ENCODE measurements around the gene RMND1.

Gene RMND1

GRCh38 chr6:151390851-151391470 is 61.0 kb downstream of the RMND1 start:
- no peak for TF ChIP-seq CTCF (IDR thresholded peaks at IDR 0.05; ENCODE audit: borderline replicate concordance, control extremely low read depth, extremely low read depth, insufficient read depth, missing control alignments)
- in situ Hi-C loops (cut with MboI; ENCODE audit: low sequenced_read_pairs, unreplicated experiment) = no loop called here
- peak; percentile 80 for DNase-seq (ENCODE audit: low spot score)

DNA sequence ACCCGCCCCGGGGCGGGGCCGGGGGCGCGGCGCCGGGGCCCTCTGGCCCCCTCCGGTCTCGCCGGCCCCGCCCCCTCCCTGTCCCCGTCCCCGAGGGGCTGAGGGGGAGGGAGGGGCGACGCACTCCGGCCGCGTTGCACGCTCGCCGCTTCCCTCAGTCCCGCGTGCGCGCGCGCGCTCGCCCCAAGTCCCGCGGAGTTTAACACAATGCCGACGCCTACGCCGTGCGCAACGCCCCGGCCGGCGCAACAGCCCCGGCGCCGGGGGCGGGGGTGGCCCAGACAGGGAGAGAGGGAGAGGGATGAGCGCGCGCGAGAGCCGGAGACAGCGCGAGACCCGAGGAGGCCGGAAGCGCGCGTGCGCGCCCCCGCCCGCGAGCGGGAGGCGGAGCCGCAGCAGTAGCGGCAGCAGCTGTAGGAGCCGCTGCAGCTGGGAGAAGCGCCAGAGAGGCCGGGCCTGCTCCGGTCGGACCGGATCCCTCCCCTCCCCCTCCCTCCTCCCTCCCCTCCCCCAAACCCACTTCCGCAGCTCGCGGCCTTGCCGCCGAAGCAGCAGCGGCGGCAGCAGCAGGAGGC is 61.6 kb downstream of the RMND1 start:
- TF ChIP-seq CTCF (IDR thresholded peaks at IDR 0.05; ENCODE audit: borderline replicate concordance, control extremely low read depth, extremely low read depth, insufficient read depth, missing control alignments) = no peak
- DNase-seq (ENCODE audit: low spot score) = peak; percentile 97
- in situ Hi-C loops (cut with MboI; ENCODE audit: low sequenced_read_pairs, unreplicated experiment) = no loop called here

DNA sequence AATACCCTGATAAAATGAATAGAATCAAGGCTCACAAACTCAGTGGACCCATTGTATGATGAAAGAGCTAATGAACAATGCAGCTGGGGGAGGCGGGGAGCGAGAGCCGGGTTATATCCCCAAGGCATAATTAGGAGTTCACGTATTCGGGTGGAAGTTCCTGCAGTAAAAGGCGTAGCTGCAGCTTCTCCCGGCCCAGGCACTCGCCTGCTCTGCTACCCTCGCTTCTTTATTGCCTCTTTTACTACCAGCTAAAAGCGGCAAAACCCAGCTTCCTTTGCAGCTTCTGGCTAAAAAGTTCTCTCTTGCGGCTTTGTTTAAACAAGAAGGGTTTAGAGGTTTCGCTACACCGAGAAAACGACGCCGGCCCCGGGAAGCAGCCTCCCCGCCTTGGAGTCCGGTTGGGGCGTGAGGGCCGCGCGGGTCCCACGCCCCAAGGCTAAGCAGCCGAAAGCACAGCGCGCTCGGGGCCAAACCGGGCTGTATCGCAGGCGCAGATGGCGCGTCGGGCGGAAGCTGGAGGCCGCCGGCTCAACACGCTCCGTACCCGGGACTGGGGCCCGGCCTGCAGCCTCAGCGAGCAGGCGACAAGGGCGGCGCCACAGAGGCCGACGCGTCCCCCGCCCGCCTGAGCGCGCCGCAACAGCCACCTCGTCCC is 62.2 kb downstream of the RMND1 start:
- no peak for TF ChIP-seq CTCF (IDR thresholded peaks at IDR 0.05; ENCODE audit: borderline replicate concordance, control extremely low read depth, extremely low read depth, insufficient read depth, missing control alignments)
- in situ Hi-C loops (cut with MboI; ENCODE audit: low sequenced_read_pairs, unreplicated experiment) = no loop called here
- no peak for DNase-seq (ENCODE audit: low spot score)

DNA sequence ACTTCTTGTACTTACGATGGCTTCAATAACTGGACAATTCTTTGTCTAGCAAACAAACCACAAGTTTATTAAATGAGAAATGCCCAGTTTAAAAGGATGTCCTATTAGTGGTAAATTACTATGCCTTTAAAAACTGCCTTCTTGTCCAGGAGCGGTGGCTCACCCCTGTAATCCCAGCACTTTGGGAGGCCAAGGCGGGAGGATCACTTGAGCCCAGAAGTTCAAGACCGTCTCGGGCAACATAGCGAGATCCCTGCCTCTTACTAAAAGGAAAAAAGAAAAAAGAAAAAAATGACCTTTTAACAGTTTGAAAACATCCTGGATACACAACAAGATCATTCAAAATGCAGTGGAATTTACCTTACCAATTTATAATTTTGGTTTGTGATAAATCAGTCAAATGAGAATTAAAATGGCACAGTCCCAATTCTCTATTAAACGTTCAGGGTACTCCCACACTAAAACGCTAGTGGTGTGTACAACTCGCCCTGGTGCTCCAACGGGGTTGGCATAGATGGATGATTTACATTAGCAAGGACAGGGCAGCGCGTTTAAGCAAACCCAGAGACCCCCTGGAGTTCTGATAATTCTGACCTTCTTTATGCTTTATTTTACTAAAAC is 62.8 kb downstream of the RMND1 start:
- no peak for TF ChIP-seq CTCF (IDR thresholded peaks at IDR 0.05; ENCODE audit: borderline replicate concordance, control extremely low read depth, extremely low read depth, insufficient read depth, missing control alignments)
- in situ Hi-C loops (cut with MboI; ENCODE audit: low sequenced_read_pairs, unreplicated experiment) = no loop called here
- no peak for DNase-seq (ENCODE audit: low spot score)

DNA sequence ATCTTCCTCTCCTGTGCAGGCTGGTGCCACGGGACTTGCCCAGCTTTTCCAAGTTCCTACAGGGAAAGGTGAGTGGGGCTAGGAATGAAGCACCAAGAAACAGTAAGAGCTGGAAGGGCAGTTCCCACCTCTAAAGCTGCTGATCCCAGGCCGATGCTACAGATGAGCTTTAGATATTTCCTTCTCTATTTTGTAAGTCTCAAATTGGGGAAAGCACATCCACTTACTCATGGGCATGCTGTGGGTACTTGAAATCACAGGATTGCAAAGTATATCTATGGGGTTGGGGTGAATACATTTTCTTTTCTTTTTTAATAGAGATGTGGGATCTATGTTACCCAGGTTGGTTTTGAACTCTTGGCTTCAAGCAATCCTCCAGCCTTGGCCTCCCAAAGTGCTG is 63.7 kb downstream of the RMND1 start:
- in situ Hi-C loops (cut with MboI; ENCODE audit: low sequenced_read_pairs, unreplicated experiment) = no loop called here
- TF ChIP-seq CTCF (IDR thresholded peaks at IDR 0.05; ENCODE audit: borderline replicate concordance, control extremely low read depth, extremely low read depth, insufficient read depth, missing control alignments) = no peak
- no peak for DNase-seq (ENCODE audit: low spot score)

DNA sequence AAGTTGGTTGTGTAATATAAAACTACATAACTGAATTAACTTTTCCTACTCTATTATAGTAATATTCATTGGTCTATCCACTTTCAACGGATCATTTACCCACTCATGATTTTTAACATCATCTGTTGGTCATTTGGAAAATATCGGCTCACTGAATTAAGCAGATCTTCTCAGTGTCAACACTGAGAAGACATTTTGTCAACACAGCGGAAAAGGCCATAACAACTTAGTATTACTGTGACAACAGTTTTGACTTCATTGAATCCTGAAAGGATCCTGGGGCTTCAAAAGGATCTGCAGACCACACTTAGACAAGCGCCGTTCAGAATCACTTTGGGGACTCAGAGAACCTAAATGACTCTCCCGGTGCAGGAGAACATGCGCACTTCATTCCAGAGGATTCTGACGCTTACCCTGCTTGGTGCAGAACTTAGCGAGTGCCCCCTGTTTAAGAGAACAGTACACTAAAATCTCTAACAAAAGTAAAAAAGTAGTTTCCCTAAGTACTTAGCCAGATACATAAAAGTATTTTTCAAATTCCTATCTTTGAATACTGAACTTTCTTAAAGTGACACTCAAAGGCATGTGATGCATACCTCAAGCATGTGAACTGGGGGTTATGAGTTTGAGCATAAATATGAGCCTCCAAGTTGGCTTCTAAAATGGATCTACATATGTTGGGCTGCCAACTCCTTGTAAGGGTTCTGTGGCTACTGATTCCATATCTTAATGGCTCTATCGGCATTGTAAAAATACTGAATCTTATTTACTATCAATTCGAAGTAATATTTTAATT is 64.6 kb downstream of the RMND1 start:
- no peak for TF ChIP-seq CTCF (IDR thresholded peaks at IDR 0.05; ENCODE audit: borderline replicate concordance, control extremely low read depth, extremely low read depth, insufficient read depth, missing control alignments)
- in situ Hi-C loops (cut with MboI; ENCODE audit: low sequenced_read_pairs, unreplicated experiment) = no loop called here
- no peak for DNase-seq (ENCODE audit: low spot score)

Data from GM13976 (cell line).